Measurements from ENCODE around the gene FLVCR2. TPM values are rescaled to one million over a fixed set of nuclear protein-coding genes. Genes with fewer than 3 reads are reported as not detected.

The FLVCR2 gene
- total RNA-seq, 2 donors from 2014 or later, result 1.8 TPM

DNA sequence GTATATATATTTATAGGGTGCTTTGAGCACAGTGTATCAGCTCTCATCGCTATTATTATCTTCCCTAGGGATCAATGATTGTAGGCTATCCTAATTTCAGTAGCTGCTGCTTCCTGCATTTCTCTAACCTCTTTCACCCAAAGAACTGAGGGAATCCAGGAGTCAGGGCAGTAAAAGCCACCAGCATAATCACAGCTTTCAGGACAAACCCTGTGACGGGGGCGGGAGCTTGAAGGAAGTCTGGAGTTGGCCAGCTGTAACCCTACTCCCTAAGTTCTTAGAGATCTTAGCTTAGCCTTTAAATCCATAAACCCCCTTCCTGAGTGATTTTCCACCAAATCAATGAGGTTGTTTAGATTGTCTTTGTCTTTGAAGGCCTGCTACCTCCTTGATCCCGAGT, 33.7 kb downstream of the FLVCR2 start:
- intact Hi-C loops (cut with DNase I), result no loop called here
- ATAC-seq, result no peak
- DNase-seq, result no peak

DNA sequence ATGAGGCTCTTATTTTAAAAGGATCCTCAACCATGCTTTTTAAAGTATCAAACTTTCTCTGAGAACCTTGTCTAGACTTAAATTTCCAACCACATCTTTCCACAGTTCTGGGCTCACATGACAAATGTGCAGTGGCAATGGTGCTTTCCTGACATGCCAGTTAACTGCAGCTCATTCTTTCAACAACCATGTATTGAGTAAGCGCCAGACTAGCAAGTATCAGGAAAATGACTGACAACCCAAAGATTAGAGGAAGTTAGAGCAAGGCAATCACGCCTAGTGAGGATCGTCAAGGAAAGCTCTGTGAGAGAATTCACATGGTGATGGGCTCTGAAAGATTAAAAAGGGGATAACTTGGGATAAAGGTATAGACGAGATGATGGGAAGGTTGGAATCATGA, 35.8 kb downstream of the FLVCR2 start:
- ATAC-seq (peak in 1 of 2 donors; percentile 21), DNase-seq (no peak)
- intact Hi-C loops (cut with DNase I), result no loop called here

DNA sequence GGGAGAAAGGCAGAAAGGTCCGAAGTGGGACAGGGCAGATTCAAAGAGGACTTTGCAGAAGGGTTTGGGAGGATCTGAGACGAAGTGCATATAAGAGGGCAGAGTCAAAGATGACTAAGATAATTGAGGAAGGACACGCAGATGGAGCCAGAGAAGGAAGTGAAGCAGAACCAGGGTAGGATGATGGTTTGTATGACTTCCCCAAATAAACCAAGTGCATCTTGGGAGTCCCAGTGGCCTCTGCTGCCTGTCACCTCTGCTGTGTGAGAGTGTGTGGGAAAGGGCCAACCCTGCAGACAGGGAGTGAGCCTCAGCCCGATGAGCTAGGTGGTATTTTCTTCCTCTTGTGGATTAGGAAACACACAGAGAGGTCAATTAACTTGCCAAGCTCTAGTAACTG, 36.8 kb downstream of the FLVCR2 start:
- peak; percentile 27 to 83 for ATAC-seq
- intact Hi-C loops (cut with DNase I), result no loop called here
- DNase-seq, result no peak

DNA sequence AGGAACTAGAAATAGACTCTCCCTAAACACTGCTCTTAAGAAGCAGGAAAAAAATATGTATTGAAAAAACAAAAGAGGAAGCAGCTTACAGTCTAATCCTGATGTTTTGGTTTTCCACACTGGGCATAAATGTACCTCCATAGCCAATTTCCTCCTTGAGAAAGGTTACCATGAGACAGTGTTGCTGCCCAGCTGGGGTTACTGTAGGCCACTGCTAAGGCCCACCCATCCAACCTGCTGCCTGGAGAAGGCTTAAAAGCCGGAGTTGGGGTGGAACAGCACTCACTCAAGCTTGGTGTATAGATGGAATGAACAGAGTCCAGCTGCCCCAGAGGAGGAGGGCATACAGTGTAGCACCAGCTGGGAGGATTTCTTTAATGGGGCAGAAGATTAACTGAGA, 41.1 kb downstream of the FLVCR2 start:
- intact Hi-C loops (cut with DNase I), result no loop called here
- ATAC-seq (no peak), DNase-seq (no peak)

DNA sequence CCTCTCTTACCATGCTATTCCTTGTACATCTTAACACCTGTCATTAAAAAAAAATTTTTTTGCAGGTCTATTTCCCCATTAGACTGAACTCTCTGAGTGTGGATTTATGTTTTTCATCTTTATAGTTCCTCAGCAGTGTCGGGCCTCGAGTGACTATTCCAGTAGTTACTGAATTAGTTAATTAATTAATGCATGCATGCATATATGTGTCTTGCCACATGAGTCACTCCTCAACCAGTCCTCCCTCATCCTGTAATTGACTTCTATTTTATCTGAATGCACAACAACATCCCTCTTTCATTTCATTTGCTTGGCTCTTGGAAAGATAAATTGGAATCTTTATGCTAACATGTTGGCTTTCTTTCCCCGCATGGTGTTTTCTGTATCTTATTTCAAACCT, 46.6 kb downstream of the FLVCR2 start:
- ATAC-seq, result no peak

DNA sequence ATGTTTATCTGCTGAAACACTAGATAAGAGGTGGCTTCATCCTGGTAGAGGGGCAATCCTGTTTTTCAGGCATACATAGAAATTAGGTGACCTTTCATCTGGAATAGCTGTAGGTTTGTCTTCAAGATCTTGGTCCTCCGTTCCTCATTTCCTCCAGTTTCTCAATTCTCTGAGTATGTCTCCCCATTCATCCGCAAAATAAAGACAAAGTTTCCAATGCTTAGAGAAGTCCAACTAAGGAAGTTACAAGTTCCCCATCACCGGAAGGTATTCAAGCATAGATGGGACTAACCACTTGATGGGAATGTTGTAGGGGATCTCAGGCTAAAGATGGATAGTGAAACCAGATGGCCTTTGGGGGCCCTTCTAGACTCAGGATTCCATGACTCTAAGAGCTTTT, 48.0 kb downstream of the FLVCR2 start:
- ATAC-seq (no peak), DNase-seq (no peak)
- intact Hi-C loops (cut with DNase I), result no loop called here

More for the DNA sequence above, 46.6 kb downstream of the FLVCR2 start:
- DNase-seq, result no peak
- intact Hi-C loops (cut with DNase I), result no loop called here

DNA sequence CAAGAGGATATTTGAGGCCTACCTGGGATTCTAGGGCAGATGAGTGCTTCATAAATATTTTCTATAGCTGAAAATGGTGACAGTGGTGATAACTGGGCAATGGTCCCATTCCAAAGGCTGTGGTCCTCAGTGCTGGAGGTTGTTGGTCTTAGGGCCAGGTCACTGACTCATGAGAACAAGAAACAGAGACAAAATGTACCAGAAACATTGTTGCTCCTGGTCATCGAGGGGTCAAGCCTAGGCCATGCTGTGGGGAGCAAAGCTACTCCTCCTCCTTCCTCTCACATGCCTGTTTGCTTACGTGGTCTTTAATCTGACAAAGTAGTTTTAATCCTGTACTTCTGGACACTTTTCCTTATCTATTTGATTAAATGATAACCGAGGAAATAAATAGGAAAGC, 48.4 kb downstream of the FLVCR2 start:
- ATAC-seq (no peak), DNase-seq (no peak)
- intact Hi-C loops (cut with DNase I), result no loop called here

DNA sequence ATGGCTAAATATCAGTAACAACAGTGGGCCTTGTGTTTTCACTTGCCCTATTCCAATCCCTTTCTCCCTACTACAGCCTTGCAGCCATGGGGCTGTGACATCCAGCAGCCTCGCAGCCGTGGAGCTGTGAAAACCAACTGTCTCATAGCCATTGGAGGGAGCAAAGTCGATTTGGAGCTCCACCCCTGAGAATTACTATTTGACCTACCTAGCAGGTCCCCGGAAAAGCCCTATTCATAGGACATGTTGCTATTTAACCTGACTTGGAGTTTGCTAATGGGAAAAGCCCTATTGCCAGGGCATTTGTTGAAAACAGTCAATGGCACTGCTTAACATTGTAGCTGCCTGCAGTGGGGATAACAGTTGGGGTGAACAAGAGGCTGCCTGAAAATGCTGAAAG, 49.0 kb downstream of the FLVCR2 start:
- DNase-seq (no peak), ATAC-seq (no peak)
- intact Hi-C loops (cut with DNase I), result no loop called here

DNA sequence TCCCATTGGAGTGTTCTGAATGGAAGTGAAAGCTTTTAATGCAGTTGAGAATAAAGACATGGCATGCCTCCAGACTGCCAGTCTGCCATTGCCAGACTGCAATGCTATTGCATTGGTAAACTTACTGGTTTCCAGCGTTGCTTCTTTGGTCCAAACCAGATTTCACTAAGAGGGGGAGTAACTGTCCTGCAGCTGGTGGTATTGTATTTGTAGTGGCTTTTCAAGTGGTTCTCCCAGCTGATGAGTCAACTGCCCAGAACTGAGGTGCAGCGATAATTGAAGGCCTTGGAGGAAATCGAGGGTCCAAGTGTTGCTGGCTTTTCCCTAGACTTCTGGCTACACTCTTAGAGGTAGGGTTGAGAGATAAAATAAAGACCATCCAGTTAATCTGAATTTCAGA, 50.4 kb downstream of the FLVCR2 start:
- no peak for ATAC-seq

DNA sequence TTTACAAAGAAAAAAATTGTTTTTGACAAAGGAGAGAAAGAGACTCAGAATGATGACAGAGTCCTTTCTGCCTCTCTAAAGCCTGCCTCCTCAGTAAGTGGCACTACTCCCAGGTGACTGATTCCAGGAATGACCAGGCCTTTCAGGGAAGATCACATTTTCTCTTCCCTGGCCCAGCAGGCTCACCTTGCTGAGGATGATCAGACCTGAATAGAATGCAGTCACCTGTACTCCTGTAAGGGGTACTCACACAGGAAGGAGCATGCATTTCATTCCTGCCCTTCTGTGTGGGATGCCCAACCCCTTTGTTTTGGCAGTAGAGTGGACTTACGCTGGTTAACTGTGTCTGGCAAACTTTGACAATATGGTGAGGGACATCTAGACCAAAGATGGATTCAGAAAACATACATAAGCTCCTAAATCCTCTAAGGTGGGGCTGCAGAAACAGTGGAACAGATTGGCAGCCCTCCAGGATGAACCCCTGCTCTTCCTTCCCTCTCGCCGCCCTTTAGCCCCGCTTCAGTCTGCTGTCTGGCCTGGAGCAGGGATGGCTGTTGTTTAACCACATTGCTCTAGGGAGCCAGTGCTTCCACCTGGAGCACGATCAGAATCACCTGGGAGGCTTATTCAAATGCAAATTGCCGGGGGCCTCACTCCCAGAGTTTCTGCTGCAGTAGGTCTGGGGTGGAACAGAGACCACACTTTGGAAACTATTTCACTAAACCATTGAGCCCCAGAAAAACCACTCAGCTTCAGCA, 52.5 kb downstream of the FLVCR2 start:
- DNase-seq (no peak), ATAC-seq (no peak)
- intact Hi-C loops (cut with DNase I), result no loop called here

More for the DNA sequence above, 50.4 kb downstream of the FLVCR2 start:
- intact Hi-C loops (cut with DNase I), result no loop called here
- no peak for DNase-seq

DNA sequence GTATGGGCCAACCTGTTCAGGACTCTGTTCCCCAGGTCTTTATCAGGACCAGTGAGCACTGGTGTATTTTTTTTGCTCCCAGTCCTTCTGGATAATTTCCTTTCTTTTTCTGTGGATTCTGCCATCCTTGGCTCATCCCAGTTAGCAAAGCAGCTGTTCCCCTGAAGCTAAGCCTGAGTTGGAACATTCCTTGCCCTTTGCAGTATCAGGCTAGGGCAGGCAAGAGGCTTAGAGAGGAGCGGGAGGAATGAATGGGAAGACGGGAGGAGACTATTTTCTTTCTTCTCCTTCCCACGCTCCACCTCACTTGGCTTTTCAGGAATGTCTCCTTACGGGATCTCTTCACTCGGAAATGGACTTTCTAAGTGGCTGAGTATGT, 53.0 kb downstream of the FLVCR2 start:
- intact Hi-C loops (cut with DNase I), result no loop called here
- DNase-seq, result no peak
- ATAC-seq, result no peak

DNA sequence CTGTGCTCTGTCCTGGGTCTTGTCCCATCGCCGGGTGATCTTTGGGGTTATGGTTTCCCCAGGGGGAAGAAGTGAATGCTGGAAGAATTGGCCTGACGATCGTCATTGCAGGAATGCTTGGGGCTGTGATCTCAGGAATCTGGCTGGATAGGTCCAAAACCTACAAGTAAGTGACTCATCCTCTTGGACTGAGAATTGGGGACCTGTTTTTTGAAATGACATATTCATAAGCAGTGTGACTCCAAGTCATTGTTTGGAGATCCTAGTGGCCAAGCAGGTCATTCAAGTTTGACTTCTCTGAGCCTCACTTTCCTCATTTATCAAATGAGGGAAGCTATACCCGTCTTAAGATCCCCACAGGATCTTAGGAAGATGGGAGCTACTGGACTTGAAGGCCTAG, 56.4 kb downstream of the FLVCR2 start:
- ATAC-seq (no peak), DNase-seq (no peak)
- intact Hi-C loops (cut with DNase I), result no loop called here

DNA sequence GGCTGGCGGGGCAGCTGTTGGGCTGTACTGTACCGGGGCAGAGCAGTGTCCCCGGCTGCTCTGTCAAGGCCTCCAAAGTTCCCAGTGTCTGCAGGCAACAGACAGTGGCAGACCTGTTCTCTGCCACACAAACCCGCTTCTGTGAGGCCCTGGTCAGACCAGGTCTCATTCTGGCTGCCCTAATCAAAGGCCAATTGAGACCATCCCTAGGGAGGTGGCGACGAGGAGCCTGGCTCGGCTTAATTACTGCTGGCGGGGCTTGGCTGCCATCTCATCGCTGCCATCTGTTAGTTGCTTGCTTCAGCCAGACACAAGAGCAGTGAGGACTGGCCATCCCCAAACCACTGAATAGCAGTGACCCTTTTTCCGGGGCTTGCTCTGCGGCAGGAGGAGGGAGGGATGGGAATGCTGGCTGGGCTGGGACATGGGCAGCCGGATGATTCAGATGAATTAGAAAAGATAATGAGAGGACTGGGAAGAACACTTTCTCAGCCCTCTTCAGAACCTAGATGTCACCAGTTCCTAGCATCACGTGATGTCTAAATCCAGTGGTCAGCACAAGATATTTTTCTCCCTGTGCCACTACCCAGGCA, 57.8 kb downstream of the FLVCR2 start:
- ATAC-seq, result peak in 1 of 2 donors; percentile 53
- intact Hi-C loops (cut with DNase I), result no loop called here
- no peak for DNase-seq

DNA sequence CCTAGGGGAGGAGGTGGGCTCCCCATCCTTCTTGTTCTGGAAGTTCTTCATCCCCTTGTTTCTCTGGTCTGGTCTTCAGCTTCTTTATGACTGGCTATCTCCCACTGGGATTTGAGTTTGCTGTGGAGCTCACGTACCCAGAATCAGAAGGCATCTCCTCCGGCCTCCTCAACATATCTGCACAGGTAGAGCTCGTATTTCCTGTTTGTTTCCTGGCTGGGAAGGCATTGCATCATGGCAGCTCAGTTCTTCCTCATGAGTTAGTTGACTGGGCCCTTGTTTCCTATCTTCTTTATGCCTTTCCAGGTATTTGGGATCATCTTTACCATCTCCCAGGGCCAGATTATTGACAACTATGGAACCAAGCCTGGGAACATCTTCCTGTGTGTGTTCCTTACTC, 62.5 kb downstream of the FLVCR2 start:
- intact Hi-C loops (cut with DNase I), result no loop called here
- no peak for ATAC-seq
- DNase-seq, result no peak

DNA sequence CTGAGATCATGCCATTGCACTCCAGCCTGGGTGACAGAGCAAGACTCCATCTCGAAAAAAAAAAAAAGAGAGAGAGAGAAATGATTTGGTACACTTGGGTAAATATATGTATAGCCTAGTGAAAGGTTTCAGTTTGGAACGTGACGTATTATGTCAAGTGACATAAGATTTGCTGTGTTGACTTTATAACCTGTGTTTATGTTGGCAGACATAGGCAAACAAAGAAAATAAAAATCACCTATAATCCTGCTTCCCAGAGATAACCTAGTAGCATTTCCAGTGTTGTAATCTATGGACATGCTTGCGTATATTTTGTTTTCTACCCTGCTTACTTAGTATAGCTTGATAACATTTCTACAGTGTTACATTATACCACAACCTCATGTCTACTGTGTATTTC, 65.6 kb downstream of the FLVCR2 start:
- DNase-seq (no peak), ATAC-seq (no peak)
- intact Hi-C loops (cut with DNase I), result no loop called here

DNA sequence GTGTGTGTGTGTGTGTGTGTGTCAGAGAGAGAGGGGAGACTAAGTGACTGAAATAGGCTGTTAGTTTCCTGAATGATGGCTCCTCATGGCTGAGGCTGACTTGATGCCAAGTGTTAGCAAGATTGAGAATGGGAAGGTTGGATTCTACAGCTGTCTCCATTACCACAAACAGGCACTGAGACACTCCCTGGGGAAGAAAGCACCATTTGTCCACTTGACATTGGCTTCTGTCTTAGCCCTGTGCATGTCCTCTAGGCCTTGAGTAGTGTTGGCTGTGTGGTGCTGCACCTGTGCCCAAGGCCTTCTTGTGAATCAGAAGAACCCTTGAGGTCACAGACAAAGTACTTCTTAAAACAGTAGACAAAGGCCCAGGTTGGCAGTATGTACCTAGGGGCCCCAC, 66.6 kb downstream of the FLVCR2 start:
- ATAC-seq, result no peak
- intact Hi-C loops (cut with DNase I), result no loop called here
- DNase-seq, result no peak

DNA sequence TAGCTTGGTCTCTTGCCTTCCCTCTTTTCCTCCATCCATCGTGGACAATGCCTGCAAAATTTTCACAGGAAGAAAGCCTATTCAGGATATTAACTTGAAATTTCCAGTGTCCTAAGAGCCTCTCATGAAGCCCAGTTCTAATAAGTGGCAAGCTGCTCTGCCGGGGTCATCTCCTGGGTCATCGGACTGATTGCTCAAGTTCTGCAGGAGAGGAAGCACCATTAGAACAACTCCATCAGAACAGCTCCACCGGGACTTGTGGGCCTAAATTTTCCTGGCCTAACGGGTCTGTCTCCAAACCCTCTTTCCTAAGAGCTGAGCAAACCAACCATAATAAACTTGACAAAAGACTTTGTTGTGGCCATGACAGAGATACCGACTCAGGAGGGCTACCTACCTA, 68.3 kb downstream of the FLVCR2 start:
- intact Hi-C loops (cut with DNase I), result no loop called here
- ATAC-seq, result no peak

DNA sequence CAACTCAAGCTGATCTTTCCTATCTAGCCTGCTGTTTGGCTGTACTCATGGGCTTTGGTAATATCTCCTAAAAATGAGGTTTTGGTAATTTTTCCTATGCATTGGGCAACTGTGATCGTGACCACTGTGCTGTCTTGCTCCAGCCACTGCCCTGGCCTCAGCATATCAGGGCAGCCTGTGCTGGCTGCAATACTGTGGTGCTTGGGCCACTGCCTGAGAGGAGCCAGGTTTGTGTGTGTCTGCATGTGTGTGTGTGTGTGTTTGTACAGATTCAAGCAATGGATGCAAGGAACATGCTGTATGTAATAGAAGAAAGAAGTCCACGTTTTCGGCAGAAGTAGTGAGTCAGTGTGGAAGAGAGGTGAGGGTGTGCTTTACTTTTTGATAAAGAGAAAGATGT, 69.2 kb downstream of the FLVCR2 start:
- ATAC-seq, result peak; percentile 42 to 84
- no peak for DNase-seq
- intact Hi-C loops (cut with DNase I), result no loop called here

More for the DNA sequence above, 68.3 kb downstream of the FLVCR2 start:
- DNase-seq, result no peak

DNA sequence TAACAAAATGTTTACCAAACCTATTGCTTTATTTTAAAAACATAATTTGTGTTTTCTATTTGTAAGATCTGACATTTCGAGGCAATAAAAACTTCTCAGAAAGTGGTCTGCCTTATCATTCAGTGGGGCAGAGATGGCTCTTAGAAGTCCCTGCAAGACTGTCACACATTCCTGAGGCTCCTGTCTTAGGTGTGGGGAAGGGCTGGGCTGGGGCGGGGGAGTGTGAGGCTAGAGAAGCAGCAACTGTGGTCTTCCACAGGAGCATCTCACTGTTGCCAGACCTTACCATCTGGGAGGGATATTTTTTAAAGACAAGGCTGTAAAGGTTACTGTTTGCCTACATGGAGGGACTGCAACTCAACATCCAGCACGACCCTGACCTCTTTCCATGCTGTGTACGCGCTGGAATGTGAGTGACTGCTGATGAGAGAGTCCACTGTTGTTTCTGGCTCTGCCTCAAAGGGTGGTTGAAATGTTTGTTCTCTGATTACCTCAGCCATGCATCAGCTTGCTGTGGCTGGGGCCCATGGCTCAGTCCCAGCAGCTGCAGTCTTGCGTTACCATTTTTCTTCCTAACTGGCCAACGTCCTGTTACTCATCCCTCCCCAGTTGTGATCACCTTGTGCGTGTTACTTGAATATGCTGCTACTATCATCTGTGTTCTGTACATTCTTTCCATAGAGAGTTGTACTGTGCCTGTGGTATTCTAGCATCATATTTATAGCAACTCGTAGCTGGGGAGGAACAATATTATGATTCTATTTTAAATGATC, 69.8 kb downstream of the FLVCR2 start:
- DNase-seq, result peak; percentile 70
- intact Hi-C loops (cut with DNase I), result no loop called here
- peak; percentile 86 to 95 for ATAC-seq

DNA sequence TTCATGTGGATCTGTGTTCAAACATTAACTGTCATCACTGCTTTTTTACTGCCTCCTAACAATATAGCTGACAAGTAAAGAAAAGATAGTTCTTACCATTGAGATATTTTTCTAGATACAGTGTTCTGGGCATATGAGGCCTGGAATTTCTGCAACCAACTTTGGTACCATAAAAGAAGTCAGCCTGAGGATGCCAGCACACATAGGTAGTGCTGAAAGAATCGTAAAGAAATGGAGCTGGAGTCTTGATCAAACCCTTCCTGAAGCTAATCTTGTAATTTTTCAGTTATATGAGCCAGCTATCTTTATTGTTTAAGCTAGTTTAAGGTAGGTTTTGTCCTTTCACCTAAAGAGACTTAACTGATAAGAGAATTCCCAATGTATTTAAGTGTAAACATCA, 70.9 kb downstream of the FLVCR2 start:
- DNase-seq (no peak), ATAC-seq (no peak)
- intact Hi-C loops (cut with DNase I), result no loop called here

DNA sequence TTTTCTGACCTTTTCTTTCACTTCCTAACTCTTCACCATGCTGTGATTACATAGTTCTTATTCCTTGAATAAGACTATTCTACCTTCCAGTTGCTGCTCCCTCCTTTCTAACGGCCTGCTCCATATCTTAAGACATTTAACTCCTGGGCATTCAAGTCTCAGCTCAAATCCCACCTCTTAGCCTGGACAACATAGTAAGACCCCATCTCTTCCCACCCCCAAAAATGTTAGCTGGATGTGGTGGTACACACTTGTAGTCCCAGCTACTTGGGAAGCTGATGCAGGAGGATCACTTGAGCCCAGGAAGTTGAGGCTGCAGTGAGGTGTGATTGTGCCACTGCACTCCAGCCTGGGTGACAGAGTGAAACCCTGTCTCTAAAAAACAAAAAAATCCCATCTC, 71.4 kb downstream of the FLVCR2 start:
- ATAC-seq (no peak), DNase-seq (no peak)
- intact Hi-C loops (cut with DNase I), result no loop called here
